Spleen (tissue), 11 donors: ENCODE measurements around the gene CPNE8. TPM values are rescaled to one million over a fixed set of nuclear protein-coding genes. Genes with fewer than 3 reads are reported as not detected.

Source experiments
- DNase-seq: peaks from one replicate; pipeline ENCODE4 v3.0.0-alpha.2; 2020
- H3K27ac ChIP-seq, 8 donors: fragments of 200-600 bp; sonication (generic) in 7 of 8; 1 replicate in 4 of 8; 2 replicates in 4 of 8; pipeline versions ENCODE4 v1.5.0 to v1.8.0; 2016 to 2021; ENCODE audit warnings: inconsistent platforms in 4 of 8, mild to moderate bottlenecking in 4 of 8, moderate library complexity in 1 of 8
- H3K27me3 ChIP-seq, 7 donors: fragments of 200-600 bp; sonication (generic) in 6 of 7; replicated peaks in 1 of 7; 1 replicate in 4 of 7; 2 replicates in 3 of 7; pipeline versions ENCODE4 v1.5.0 to v1.8.0; 2016 to 2021; ENCODE audit warnings: inconsistent platforms in 3 of 7, mild to moderate bottlenecking in 1 of 7
- H3K36me3 ChIP-seq, 6 donors: fragments of 200-600 bp; sonication (generic) in 5 of 6; 1 replicate in 4 of 6; 2 replicates in 2 of 6; pipeline versions ENCODE4 v1.5.0 to v1.8.0; 2016 to 2021; ENCODE audit warnings: inconsistent platforms in 2 of 6
- H3K4me1 ChIP-seq, 6 donors: fragments of 200-600 bp; sonication (generic) in 5 of 6; 1 replicate in 3 of 6; 2 replicates in 3 of 6; pipeline versions ENCODE4 v1.5.0 to v1.8.0; 2016 to 2021; ENCODE audit warnings: inconsistent platforms in 3 of 6
- H3K4me3 ChIP-seq, 8 donors: fragments of 200-600 bp; sonication (generic) in 7 of 8; 1 replicate in 4 of 8; 2 replicates in 4 of 8; pipeline versions ENCODE4 v1.5.0 to v1.8.0; 2016 to 2021; ENCODE audit warnings: inconsistent platforms in 4 of 8, mild to moderate bottlenecking in 4 of 8, moderate library complexity in 2 of 8
- H3K9me3 ChIP-seq, 8 donors: fragments of 200-600 bp; sonication (generic) in 7 of 8; 1 replicate in 4 of 8; 2 replicates in 4 of 8; pipeline versions ENCODE4 v1.5.0 to v1.8.0; 2016 to 2021; ENCODE audit warnings: inconsistent platforms in 4 of 8
- CTCF ChIP-seq, 11 experiments: fragments of 200-600 bp in 7 of 11; fragments of 450-650 bp in 4 of 11; sonication (generic) in 4 of 11; IDR thresholded peaks in 8 of 11; conservative IDR thresholded peaks in 3 of 11; 1 replicate in 7 of 11; 2 replicates in 4 of 11; pipeline versions ENCODE4 v1.4.0 to v1.8.0; 2016 to 2021; ENCODE audit warnings: antibody characterized with exemption in 11 of 11, inconsistent platforms in 4 of 11, mild to moderate bottlenecking in 1 of 11
- POLR2A ChIP-seq, 3 donors: fragments of 450-650 bp; IDR thresholded peaks; one replicate each; pipeline ENCODE4 v1.5.1; 2017; ENCODE audit warnings: antibody characterized with exemption in 3 of 3, mild to moderate bottlenecking in 1 of 3
- POLR2AphosphoS5 ChIP-seq, 3 donors: sonication (generic); formaldehyde crosslinking; IDR thresholded peaks; one replicate each; pipeline ENCODE4 v1.5.1; 2017; ENCODE audit warnings: antibody characterized with exemption in 3 of 3
- WGBS, 5 donors: extraction: QIAGEN DNeasy Blood & Tissue Kit in 3 of 5; methylation state at CpG; one replicate each; pipeline versions ENCODE4 v1.1.5 to v1.1.7; 2013 to 2018; 5-methylcytosine and 5-hydroxymethylcytosine counted together
- intact Hi-C: fragments of 100-400 bp; cut with DNase I; formaldehyde crosslinking; loops from one replicate; pipeline ENCODE4 v1.15.0; 2023; ENCODE audit warnings: low total_unique reads
- polyA plus RNA-seq, 3 donors: library from polyadenylated mRNA; stranded (reverse); fragments of 200-250 nt; gene quantifications; one replicate each; pipeline ENCODE4 v1.2.1, GENCODE V29; 2013
- total RNA-seq, 7 donors: library from RNA; depleted of rRNA in 3 of 7; stranded (reverse); fragments of >200 nt in 3 of 7; fragmentation: NEBNext Ultra II Directional in 4 of 7; extraction: Animal tissue kit (Norgen Biotek cat#: 25700) in 4 of 7; gene quantifications; one replicate each; pipeline versions ENCODE4 v1.1.0 to v1.2.1, GENCODE V29; 2016 to 2021
- donor health status: healthy with polysubstance abuse.
- donor health status: DM: no; HTN: no; CAD: no; lungs with moderate emphysema.
- donor health status: DM: no; HTN: no; CAD: no.
- donor health status: Bipolar disorder and iron deficiency.
- donor health status: healthy.
- donor health status: DM: no; HTN: no; CAD: no.
- donor health status: DM: yes; HTN: yes; CAD: no.

Gene CPNE8
- total and polyA plus RNA-seq, 10 donors, result 5.4 to 42.4 (median 30.2) TPM

- intact Hi-C loops, result no loop called here
- 86 to 95% (median 90%) methylated on average over 7 to 9 of the region's 9 CpGs for WGBS, 5 donors
- H3K4me1 ChIP-seq, result no peaks in the 10 kb centered on the region
- DNase-seq, result no peak
- H3K9me3 ChIP-seq, result peaks cover 0 to 13% (median 4%) of the 10 kb centered on the region in 8 donors
- TF ChIP-seq POLR2A (IDR thresholded peaks at IDR 0.05) (no peak), POLR2AphosphoS5 (IDR thresholded peaks at IDR 0.05) (peak in 1 of 3 donors; percentile 21)
- H3K27ac ChIP-seq, result no peak overlapping the region
- no peak overlapping the region for H3K4me3 ChIP-seq
- peaks cover 0 to 36% (median 6%) of the 10 kb centered on the region in 6 donors for H3K36me3 ChIP-seq
- no peaks in the 10 kb centered on the region for H3K27me3 ChIP-seq
These were observed 184.7 kb downstream of the CPNE8 start for GRCh38 chr12:38720661-38721060.

- TF ChIP-seq POLR2A (IDR thresholded peaks at IDR 0.05) (no peak), POLR2AphosphoS5 (IDR thresholded peaks at IDR 0.05) (no peak), CTCF (IDR thresholded peaks at IDR 0.05 in 8 of 11, conservative IDR thresholded peaks at IDR 0.05 in 3 of 11) (no peak)
- H3K4me1 ChIP-seq, result no peaks in the 10 kb centered on the region
- no peaks in the 10 kb centered on the region for H3K36me3 ChIP-seq
- no peak overlapping the region for H3K27ac ChIP-seq
- no peak for DNase-seq
- no peak overlapping the region for H3K4me3 ChIP-seq
- H3K9me3 ChIP-seq, result peaks cover 0 to 13% (median 4%) of the 10 kb centered on the region in 8 donors
- no peaks in the 10 kb centered on the region for H3K27me3 ChIP-seq
- 86 to 90% (median 87%) methylated on average over 6 of the region's 6 CpGs for WGBS, 5 donors
- intact Hi-C loops, result no loop called here
These were observed 192.1 kb downstream of the CPNE8 start for GRCh38 chr12:38713294-38713693.

- Histone ChIP-seq H3K4me1 (no peaks in the 10 kb centered on the region), H3K27me3 (no peaks in the 10 kb centered on the region), H3K36me3 (no peaks in the 10 kb centered on the region), H3K4me3 (no peak overlapping the region), H3K9me3 (peaks cover 0 to 1% (median 0%) of the 10 kb centered on the region in 8 donors), H3K27ac (no peak overlapping the region)
- DNase-seq, result no peak
- intact Hi-C loops, result no loop called here
- 78 to 92% (median 86%) methylated on average over 2 of the region's 2 CpGs for WGBS, 5 donors
- TF ChIP-seq CTCF (IDR thresholded peaks at IDR 0.05 in 8 of 11, conservative IDR thresholded peaks at IDR 0.05 in 3 of 11) (no peak), POLR2AphosphoS5 (IDR thresholded peaks at IDR 0.05) (no peak), POLR2A (IDR thresholded peaks at IDR 0.05) (no peak)
These were observed 194.3 kb downstream of the CPNE8 start for GRCh38 chr12:38711054-38711453.

GRCh38 chr12:38708466-38708865 lies 196.9 kb downstream of the CPNE8 start:
- no peaks in the 10 kb centered on the region for H3K27me3 ChIP-seq
- no peak overlapping the region for H3K4me3 ChIP-seq
- H3K36me3 ChIP-seq, result no peaks in the 10 kb centered on the region
- no peak for TF ChIP-seq CTCF (IDR thresholded peaks at IDR 0.05 in 8 of 11, conservative IDR thresholded peaks at IDR 0.05 in 3 of 11)
- TF ChIP-seq POLR2AphosphoS5 (IDR thresholded peaks at IDR 0.05), result no peak
- no peak for TF ChIP-seq POLR2A (IDR thresholded peaks at IDR 0.05)
- H3K4me1 ChIP-seq, result no peaks in the 10 kb centered on the region
- DNase-seq, result no peak
- no peaks in the 10 kb centered on the region for H3K9me3 ChIP-seq
- no peak overlapping the region for H3K27ac ChIP-seq
- intact Hi-C loops, result no loop called here

- WGBS, 5 donors, result 82 to 94% (median 86%) methylated on average over 1 of the region's 1 CpG
- intact Hi-C loops, result no loop called here
- Histone ChIP-seq H3K9me3 (no peaks in the 10 kb centered on the region), H3K4me1 (no peaks in the 10 kb centered on the region), H3K4me3 (no peak overlapping the region), H3K27me3 (no peaks in the 10 kb centered on the region), H3K27ac (no peak overlapping the region), H3K36me3 (no peaks in the 10 kb centered on the region)
- DNase-seq, result no peak
- TF ChIP-seq CTCF (IDR thresholded peaks at IDR 0.05 in 8 of 11, conservative IDR thresholded peaks at IDR 0.05 in 3 of 11) (no peak), POLR2A (IDR thresholded peaks at IDR 0.05) (no peak), POLR2AphosphoS5 (IDR thresholded peaks at IDR 0.05) (no peak)
These were observed 197.7 kb downstream of the CPNE8 start for GRCh38 chr12:38707648-38708047.
